DMS 273 (cell line): Measurements from ENCODE around the gene DNAJC5G.
"Not testable (repeated sequence)": the region's sequence is repeated elsewhere in the genome, so short reads cannot be mapped to it uniquely, and the experiment has no call there.

Experiments
- DNase-seq: peaks from one replicate; lab custom pipeline; 2025; ENCODE audit not compliant: unreplicated experiment; lab: John Stamatoyannopoulos, UW

The DNAJC5G gene

GRCh38 chr2:27307545-27308358 is 32.5 kb downstream of the DNAJC5G start:
- peak; percentile 57 for DNase-seq

- DNase-seq, result peak; percentile 82
Observed at GRCh38 chr2:27308359-27308881, 33.2 kb downstream of the DNAJC5G start, which contains the start of gene UCN. TSS of gene UCN (minus strand) at chr2:27308445. CDS start at chr2:27307895, 550 bp downstream.

- no peak for DNase-seq
Observed at GRCh38 chr2:27309651-27310050, 34.4 kb downstream of the DNAJC5G start.

GRCh38 chr2:27312152-27312551 is 36.9 kb downstream of the DNAJC5G start:
- DNase-seq, result no peak

GRCh38 chr2:27313882-27314645 is 38.8 kb downstream of the DNAJC5G start:
- no peak for DNase-seq

GRCh38 chr2:27314709-27315108 is 39.5 kb downstream of the DNAJC5G start:
- DNase-seq, result no peak

- DNase-seq, result no peak
Observed at GRCh38 chr2:27315122-27315521, 39.9 kb downstream of the DNAJC5G start.

GRCh38 chr2:27316655-27317412 is 41.6 kb downstream of the DNAJC5G start:
- peak; percentile 84 for DNase-seq

GRCh38 chr2:27319839-27320238 is 44.6 kb downstream of the DNAJC5G start:
- not testable (repeated sequence) for DNase-seq

- peak; percentile 89 for DNase-seq
Observed at GRCh38 chr2:27320958-27321543, 45.8 kb downstream of the DNAJC5G start.

- no peak for DNase-seq
Observed at GRCh38 chr2:27322301-27322765, 47.1 kb downstream of the DNAJC5G start.

- peak; percentile 96 for DNase-seq
Observed at GRCh38 chr2:27322766-27323595, 47.7 kb downstream of the DNAJC5G start, which contains the start of gene MPV17. TSS of gene MPV17 (minus strand) at chr2:27323097. CDS start at chr2:27322517, 580 bp downstream.

GRCh38 chr2:27323596-27324285 is 48.5 kb downstream of the DNAJC5G start:
- peak; percentile 37 for DNase-seq

GRCh38 chr2:27324720-27325119 is 49.5 kb downstream of the DNAJC5G start:
- DNase-seq, result no peak
